ENCODE data around the gene PARD3B. TPM values are rescaled to one million over a fixed set of nuclear protein-coding genes. Genes with fewer than 3 reads are reported as not detected.

Gene PARD3B
- total RNA-seq, 1 donor from 2014 or later: 29.7 TPM

DNA sequence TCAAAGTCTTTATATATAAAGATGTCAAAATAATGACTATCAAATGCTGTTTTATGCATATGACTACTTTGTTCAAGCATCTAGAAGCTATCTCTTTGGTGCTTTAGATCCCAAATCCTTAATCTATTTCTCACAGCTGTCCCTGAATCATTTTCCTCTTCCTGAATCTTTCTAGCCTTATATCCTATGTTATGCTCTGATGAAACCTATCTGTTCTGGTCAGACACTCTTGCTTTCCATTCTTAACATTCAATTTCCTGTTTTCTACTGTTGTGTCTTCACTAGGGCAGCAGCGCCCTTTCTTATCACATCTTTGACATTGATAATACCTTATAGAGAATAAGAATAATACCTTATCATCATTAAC lies 6.3 kb upstream of the PARD3B start:
- Mint-ChIP-seq H3K27me3 (peaks cover 5% of the 10 kb centered on the region), H3K36me3 (ENCODE audit: insufficient read depth) (no peaks in the 10 kb centered on the region), H3K27ac (no peak overlapping the region), H3K9me3 (ENCODE audit: low read depth) (no peaks in the 10 kb centered on the region), H3K4me3 (ENCODE audit: low read depth) (no peak overlapping the region), H3K4me1 (ENCODE audit: low read depth) (no peaks in the 10 kb centered on the region)
- DNase-seq (ENCODE audit: low spot score, unreplicated experiment): no peak
- TF ChIP-seq, protein P1, sequence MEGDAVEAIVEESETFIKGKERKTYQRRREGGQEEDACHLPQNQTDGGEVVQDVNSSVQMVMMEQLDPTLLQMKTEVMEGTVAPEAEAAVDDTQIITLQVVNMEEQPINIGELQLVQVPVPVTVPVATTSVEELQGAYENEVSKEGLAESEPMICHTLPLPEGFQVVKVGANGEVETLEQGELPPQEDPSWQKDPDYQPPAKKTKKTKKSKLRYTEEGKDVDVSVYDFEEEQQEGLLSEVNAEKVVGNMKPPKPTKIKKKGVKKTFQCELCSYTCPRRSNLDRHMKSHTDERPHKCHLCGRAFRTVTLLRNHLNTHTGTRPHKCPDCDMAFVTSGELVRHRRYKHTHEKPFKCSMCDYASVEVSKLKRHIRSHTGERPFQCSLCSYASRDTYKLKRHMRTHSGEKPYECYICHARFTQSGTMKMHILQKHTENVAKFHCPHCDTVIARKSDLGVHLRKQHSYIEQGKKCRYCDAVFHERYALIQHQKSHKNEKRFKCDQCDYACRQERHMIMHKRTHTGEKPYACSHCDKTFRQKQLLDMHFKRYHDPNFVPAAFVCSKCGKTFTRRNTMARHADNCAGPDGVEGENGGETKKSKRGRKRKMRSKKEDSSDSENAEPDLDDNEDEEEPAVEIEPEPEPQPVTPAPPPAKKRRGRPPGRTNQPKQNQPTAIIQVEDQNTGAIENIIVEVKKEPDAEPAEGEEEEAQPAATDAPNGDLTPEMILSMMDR (IDR thresholded peaks at IDR 0.05; ENCODE audit: unreplicated experiment): no peak

DNA sequence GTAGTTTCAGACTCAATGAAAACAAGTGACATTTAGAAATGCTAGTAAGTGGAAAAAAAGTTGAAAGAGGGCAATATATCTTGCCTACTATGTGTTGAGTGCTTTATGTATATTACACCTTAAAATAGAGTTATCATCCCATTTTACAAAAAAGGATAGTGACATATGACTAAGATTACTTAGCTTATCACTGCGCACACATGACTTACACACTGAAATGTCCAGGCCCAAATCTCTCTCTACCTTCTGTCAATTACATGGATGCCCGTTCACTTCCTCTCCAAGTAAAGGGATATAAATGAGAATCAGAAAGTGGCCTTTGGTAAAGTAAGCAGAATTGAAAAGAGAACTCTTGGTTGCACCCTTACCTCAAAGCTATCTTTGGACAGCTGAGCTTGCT lies 3.6 kb upstream of the PARD3B start:
- Mint-ChIP-seq H3K36me3 (ENCODE audit: insufficient read depth) (no peaks in the 10 kb centered on the region), H3K4me3 (ENCODE audit: low read depth) (no peak overlapping the region), H3K27ac (no peak overlapping the region), H3K27me3 (peaks cover 5% of the 10 kb centered on the region), H3K4me1 (ENCODE audit: low read depth) (peaks cover 15% of the 10 kb centered on the region), H3K9me3 (ENCODE audit: low read depth) (no peaks in the 10 kb centered on the region)
- DNase-seq (ENCODE audit: low spot score, unreplicated experiment): no peak
- TF ChIP-seq, protein P1 (IDR thresholded peaks at IDR 0.05; ENCODE audit: unreplicated experiment): no peak

- Mint-ChIP-seq H3K27ac (no peak overlapping the region), H3K36me3 (ENCODE audit: insufficient read depth) (no peaks in the 10 kb centered on the region), H3K27me3 (peaks cover 5% of the 10 kb centered on the region), H3K4me3 (ENCODE audit: low read depth) (peak overlapping the region; percentile 32), H3K9me3 (ENCODE audit: low read depth) (no peaks in the 10 kb centered on the region), H3K4me1 (ENCODE audit: low read depth) (peaks cover 22% of the 10 kb centered on the region)
- TF ChIP-seq, protein P1 (IDR thresholded peaks at IDR 0.05; ENCODE audit: unreplicated experiment): no peak
- DNase-seq (ENCODE audit: low spot score, unreplicated experiment): no peak
Observed at GRCh38 chr2:204542982-204543608, 2.2 kb upstream of the PARD3B start.

DNA sequence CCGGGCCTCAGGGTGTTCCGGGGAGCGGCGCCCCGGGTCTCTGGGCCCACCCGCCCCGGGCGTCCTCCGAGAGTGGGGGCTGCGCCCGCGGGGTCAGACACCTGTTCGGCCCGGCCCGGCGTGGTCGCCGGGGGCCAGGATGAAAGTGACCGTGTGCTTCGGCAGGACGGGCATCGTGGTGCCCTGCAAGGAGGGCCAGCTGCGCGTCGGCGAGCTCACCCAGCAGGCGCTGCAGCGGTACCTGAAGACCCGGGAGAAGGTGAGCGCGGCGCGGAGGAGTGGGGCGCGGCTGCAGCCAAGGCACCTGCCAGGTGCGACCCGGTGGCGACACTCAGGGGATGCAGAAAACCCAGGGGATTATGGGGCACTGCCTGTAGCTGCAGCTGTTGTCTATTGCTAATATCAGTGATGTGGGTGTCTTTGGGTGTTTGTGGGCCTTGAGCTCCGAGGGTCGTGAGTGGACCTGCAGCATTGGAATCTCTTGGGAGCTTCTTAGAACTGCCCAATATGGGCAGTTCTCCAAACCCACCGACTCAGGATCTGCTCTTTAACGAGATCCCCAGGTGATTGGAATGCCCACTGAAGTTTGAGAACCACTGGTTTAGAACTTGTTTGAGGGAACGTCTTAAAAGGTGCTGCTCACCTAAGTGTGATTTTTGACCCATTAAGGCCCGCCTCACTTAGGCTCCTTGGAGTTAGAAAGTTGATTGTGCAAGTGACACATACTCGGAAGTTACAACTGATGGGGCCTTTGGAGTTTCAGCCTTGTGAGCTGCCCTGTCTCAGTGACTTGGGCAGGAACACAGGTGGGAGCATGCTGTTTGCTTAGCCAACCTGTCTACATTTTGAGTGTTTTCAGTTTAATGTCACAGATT lies 823 bp downstream of the PARD3B start:
- Mint-ChIP-seq H3K27ac (peak overlapping the region; percentile 93), H3K4me3 (ENCODE audit: low read depth) (peak overlapping the region; percentile 86), H3K36me3 (ENCODE audit: insufficient read depth) (no peaks in the 10 kb centered on the region), H3K4me1 (ENCODE audit: low read depth) (peaks cover 42% of the 10 kb centered on the region), H3K9me3 (ENCODE audit: low read depth) (no peaks in the 10 kb centered on the region), H3K27me3 (peaks cover 5% of the 10 kb centered on the region)
- TF ChIP-seq, protein P1 (IDR thresholded peaks at IDR 0.05; ENCODE audit: unreplicated experiment): no peak
- DNase-seq (ENCODE audit: low spot score, unreplicated experiment): peak; percentile 26

- Mint-ChIP-seq H3K36me3 (ENCODE audit: insufficient read depth) (peaks cover 2% of the 10 kb centered on the region), H3K4me1 (ENCODE audit: low read depth) (peaks cover 39% of the 10 kb centered on the region), H3K27me3 (no peaks in the 10 kb centered on the region), H3K27ac (peak overlapping the region; percentile 33), H3K4me3 (ENCODE audit: low read depth) (no peak overlapping the region), H3K9me3 (ENCODE audit: low read depth) (peaks cover 3% of the 10 kb centered on the region)
- no peak for DNase-seq (ENCODE audit: low spot score, unreplicated experiment)
- TF ChIP-seq, protein P1 (IDR thresholded peaks at IDR 0.05; ENCODE audit: unreplicated experiment): no peak
Observed at GRCh38 chr2:204550751-204551511, 5.7 kb downstream of the PARD3B start.

Data from progenitor cell of endocrine pancreas (in vitro differentiated cells).